Measurements from ENCODE around the gene COL4A4.

The COL4A4 gene

GRCh38 chr2:227161947-227162346 lies 2.1 kb downstream of the COL4A4 start:
- DNase-seq (ENCODE audit: low read depth in 2 of 2) = no peak

- no peak for DNase-seq (ENCODE audit: low read depth in 2 of 2)
Measured at GRCh38 chr2:227160164-227160563, 3.8 kb downstream of the COL4A4 start.

- DNase-seq (ENCODE audit: low read depth in 2 of 2) = no peak
Measured at GRCh38 chr2:227154986-227155774, 8.8 kb downstream of the COL4A4 start.

- no peak for DNase-seq (ENCODE audit: low read depth in 2 of 2)
Measured at GRCh38 chr2:227153758-227154486, 10.1 kb downstream of the COL4A4 start.

GRCh38 chr2:227153307-227153706 lies 10.7 kb downstream of the COL4A4 start:
- DNase-seq (ENCODE audit: low read depth in 2 of 2) = no peak

- no peak for DNase-seq (ENCODE audit: low read depth in 2 of 2)
Measured at GRCh38 chr2:227152093-227152766, 11.8 kb downstream of the COL4A4 start.

- DNase-seq (ENCODE audit: low read depth in 2 of 2) = no peak
Measured at GRCh38 chr2:227150222-227150936, 13.6 kb downstream of the COL4A4 start.

GRCh38 chr2:227148106-227148505 lies 15.9 kb downstream of the COL4A4 start:
- DNase-seq (ENCODE audit: low read depth in 2 of 2) = no peak

GRCh38 chr2:227147023-227147422 lies 17.0 kb downstream of the COL4A4 start:
- DNase-seq (ENCODE audit: low read depth in 2 of 2) = no peak

GRCh38 chr2:227146456-227146855 lies 17.5 kb downstream of the COL4A4 start:
- no peak for DNase-seq (ENCODE audit: low read depth in 2 of 2)

- no peak for DNase-seq (ENCODE audit: low read depth in 2 of 2)
Measured at GRCh38 chr2:227143895-227144294, 20.1 kb downstream of the COL4A4 start.

GRCh38 chr2:227141301-227141700 lies 22.7 kb downstream of the COL4A4 start:
- DNase-seq (ENCODE audit: low read depth in 2 of 2) = no peak

- DNase-seq (ENCODE audit: low read depth in 2 of 2) = no peak
Measured at GRCh38 chr2:227134591-227134990, 29.4 kb downstream of the COL4A4 start.

- no peak for DNase-seq (ENCODE audit: low read depth in 2 of 2)
Measured at GRCh38 chr2:227132986-227133385, 31.0 kb downstream of the COL4A4 start.

GRCh38 chr2:227130636-227131035 lies 33.4 kb downstream of the COL4A4 start:
- DNase-seq (ENCODE audit: low read depth in 2 of 2) = no peak

- no peak for DNase-seq (ENCODE audit: low read depth in 2 of 2)
Measured at GRCh38 chr2:227127201-227127600, 36.8 kb downstream of the COL4A4 start.

GRCh38 chr2:227125506-227125905 lies 38.5 kb downstream of the COL4A4 start:
- no peak for DNase-seq (ENCODE audit: low read depth in 2 of 2)

- DNase-seq (ENCODE audit: low read depth in 2 of 2) = no peak
Measured at GRCh38 chr2:227124811-227125210, 39.2 kb downstream of the COL4A4 start.

GRCh38 chr2:227123697-227124096 lies 40.3 kb downstream of the COL4A4 start:
- no peak for DNase-seq (ENCODE audit: low read depth in 2 of 2)

GRCh38 chr2:227118353-227118752 lies 45.7 kb downstream of the COL4A4 start:
- DNase-seq (ENCODE audit: low read depth in 2 of 2) = no peak

- DNase-seq (ENCODE audit: low read depth in 2 of 2) = no peak
Measured at GRCh38 chr2:227117852-227118251, 46.2 kb downstream of the COL4A4 start.

- DNase-seq (ENCODE audit: low read depth in 2 of 2) = no peak
Measured at GRCh38 chr2:227117027-227117426, 47.0 kb downstream of the COL4A4 start.
